PFSK-1 (cell line): ENCODE measurements around the gene KIF22.

ENCODE experiments used
- FOXP2 ChIP-seq: optimal IDR thresholded peaks from 2 replicates; pipeline ENCODE3; 2011; ENCODE audit warnings: borderline replicate concordance, control low read depth, inconsistent platforms; ENCODE audit not compliant: insufficient read depth; ENCODE audit errors: extremely low read length, extremely low read depth
- POLR2AphosphoS5 ChIP-seq: IDR thresholded peaks from 2 replicates; pipeline ENCODE4 v1.6.1; 2012; ENCODE audit warnings: low read depth, mild to moderate bottlenecking, control low read depth, low read length, moderate library complexity
- REST ChIP-seq, 2 experiments: IDR thresholded peaks; 2 replicates each; pipeline versions ENCODE4 v1.6.1 to v1.8.0; 2011 to 2012; ENCODE audit warnings: low read depth in 2 of 2, low read length in 2 of 2, control low read depth in 1 of 2, inconsistent platforms in 1 of 2, mild to moderate bottlenecking in 1 of 2, moderate library complexity in 1 of 2; ENCODE audit not compliant: insufficient read depth in 1 of 2
- SIN3A ChIP-seq: IDR thresholded peaks from 2 replicates; pipeline ENCODE4 v1.6.1; 2012; ENCODE audit warnings: mild to moderate bottlenecking, low read length, moderate library complexity, borderline replicate concordance; ENCODE audit not compliant: insufficient read depth
- TAF1 ChIP-seq: IDR thresholded peaks from 2 replicates; pipeline ENCODE4 v1.6.1; 2012; ENCODE audit warnings: low read length, control low read depth, borderline replicate concordance; ENCODE audit not compliant: insufficient read depth

Gene KIF22

GRCh38 chr16:29843931-29844330, 53.4 kb downstream of the KIF22 start:
- TF ChIP-seq SIN3A = no peak

GRCh38 chr16:29844575-29845331, 54.2 kb downstream of the KIF22 start:
- TF ChIP-seq TAF1 = no peak
- TF ChIP-seq REST (IDR thresholded peaks at IDR 0.05; ENCODE audit: insufficient read depth in 1 of 2, low read depth in 2 of 2, low read length in 2 of 2) = no peak

GRCh38 chr16:29845656-29846055, 55.1 kb downstream of the KIF22 start:
- TF ChIP-seq REST (IDR thresholded peaks at IDR 0.05; ENCODE audit: insufficient read depth in 1 of 2, low read depth in 2 of 2, low read length in 2 of 2) (no peak), SIN3A (no peak), TAF1 (no peak), FOXP2 (no peak), POLR2AphosphoS5 (no peak)

GRCh38 chr16:29848420-29849297, 58.1 kb downstream of the KIF22 start:
- TF ChIP-seq SIN3A (no peak), POLR2AphosphoS5 (no peak), REST (IDR thresholded peaks at IDR 0.05; ENCODE audit: insufficient read depth in 1 of 2, low read depth in 2 of 2, low read length in 2 of 2) (no peak), TAF1 (no peak), FOXP2 (no peak)

- TF ChIP-seq POLR2AphosphoS5 (no peak), TAF1 (no peak), FOXP2 (no peak), REST (IDR thresholded peaks at IDR 0.05; ENCODE audit: insufficient read depth in 1 of 2, low read depth in 2 of 2, low read length in 2 of 2) (no peak)
Measured at GRCh38 chr16:29849505-29849904, 59.0 kb downstream of the KIF22 start.
